ENCODE measurements around the gene SLC25A12. TPM values are rescaled to one million over a fixed set of nuclear protein-coding genes. Genes with fewer than 3 reads are reported as not detected.

SLC25A12 gene
- total RNA-seq, 1 donor from 2014 or later = 30.4 TPM

DNA sequence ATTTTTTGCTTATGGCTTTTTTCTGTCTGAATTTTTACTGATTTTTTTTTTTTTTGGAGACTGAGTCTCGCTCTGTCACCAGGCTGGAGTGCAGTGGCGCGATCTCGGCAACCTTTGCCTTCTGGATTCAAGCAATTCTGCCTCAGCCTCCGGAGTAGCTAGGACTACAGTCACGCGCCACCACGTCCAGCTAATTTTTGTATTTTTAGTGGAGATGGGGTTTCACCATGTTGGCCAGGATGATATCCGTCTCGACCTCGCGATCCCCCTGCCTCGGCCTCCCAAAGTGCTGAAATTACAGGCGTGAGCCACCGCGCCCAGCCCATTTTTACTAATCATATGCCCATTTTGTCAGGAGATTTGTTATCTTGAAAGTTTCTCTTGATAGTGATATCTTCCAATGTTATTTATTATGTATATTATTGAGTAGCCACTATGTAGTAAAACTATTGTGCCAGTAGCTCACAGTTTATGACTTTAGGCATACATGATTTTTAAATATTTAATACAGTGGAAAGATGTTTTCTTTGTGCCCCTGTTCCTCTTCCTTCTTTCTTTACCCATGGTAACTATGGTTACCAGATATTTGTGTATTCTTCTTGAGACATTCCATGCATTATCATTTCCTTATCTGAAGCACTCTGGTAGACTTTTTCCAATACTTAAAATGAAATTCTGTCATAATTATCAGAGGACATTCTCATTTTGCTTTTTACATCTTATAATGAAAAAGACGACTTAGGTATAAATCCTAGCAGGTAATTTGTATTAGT is 30.3 kb upstream of the SLC25A12 start:
- peaks cover 6% of the 10 kb centered on the region for H3K4me1 Mint-ChIP-seq (ENCODE audit: low read depth, unreplicated experiment)
- no peak overlapping the region for H3K4me3 Mint-ChIP-seq (ENCODE audit: unreplicated experiment)
- no peak overlapping the region for H3K27ac Mint-ChIP-seq (ENCODE audit: unreplicated experiment)

DNA sequence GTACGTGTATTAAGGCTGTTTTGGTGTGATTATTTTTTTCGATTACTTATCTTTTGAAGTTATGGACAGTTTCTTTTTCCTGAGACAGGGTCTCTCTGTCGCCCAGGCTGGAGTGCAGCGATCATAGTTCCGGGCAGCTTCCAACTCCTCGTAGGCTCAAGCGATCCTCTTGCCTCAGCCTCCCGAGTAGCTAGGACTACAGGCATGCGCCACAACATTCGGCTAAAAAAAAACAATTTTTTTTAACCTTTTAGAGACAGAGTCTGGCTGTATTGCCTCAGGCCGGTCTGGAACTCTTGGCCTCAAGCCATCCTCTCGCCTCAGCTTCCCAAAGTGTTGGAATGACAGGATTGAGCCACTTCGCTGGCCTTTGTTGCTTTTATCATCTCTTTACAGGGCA is 29.2 kb upstream of the SLC25A12 start:
- TF ChIP-seq, protein P1, sequence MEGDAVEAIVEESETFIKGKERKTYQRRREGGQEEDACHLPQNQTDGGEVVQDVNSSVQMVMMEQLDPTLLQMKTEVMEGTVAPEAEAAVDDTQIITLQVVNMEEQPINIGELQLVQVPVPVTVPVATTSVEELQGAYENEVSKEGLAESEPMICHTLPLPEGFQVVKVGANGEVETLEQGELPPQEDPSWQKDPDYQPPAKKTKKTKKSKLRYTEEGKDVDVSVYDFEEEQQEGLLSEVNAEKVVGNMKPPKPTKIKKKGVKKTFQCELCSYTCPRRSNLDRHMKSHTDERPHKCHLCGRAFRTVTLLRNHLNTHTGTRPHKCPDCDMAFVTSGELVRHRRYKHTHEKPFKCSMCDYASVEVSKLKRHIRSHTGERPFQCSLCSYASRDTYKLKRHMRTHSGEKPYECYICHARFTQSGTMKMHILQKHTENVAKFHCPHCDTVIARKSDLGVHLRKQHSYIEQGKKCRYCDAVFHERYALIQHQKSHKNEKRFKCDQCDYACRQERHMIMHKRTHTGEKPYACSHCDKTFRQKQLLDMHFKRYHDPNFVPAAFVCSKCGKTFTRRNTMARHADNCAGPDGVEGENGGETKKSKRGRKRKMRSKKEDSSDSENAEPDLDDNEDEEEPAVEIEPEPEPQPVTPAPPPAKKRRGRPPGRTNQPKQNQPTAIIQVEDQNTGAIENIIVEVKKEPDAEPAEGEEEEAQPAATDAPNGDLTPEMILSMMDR (IDR thresholded peaks at IDR 0.05; ENCODE audit: partially characterized antibody, unreplicated experiment) = no peak
- DNase-seq = no peak
- H3K27ac Mint-ChIP-seq (ENCODE audit: unreplicated experiment) = peak overlapping the region; percentile 16
- peaks cover 2% of the 10 kb centered on the region for H3K27me3 Mint-ChIP-seq (ENCODE audit: unreplicated experiment)
- H3K9me3 Mint-ChIP-seq (ENCODE audit: unreplicated experiment) = peaks cover 4% of the 10 kb centered on the region
- no peaks in the 10 kb centered on the region for H3K36me3 Mint-ChIP-seq (ENCODE audit: unreplicated experiment)
- peaks cover 6% of the 10 kb centered on the region for H3K4me1 Mint-ChIP-seq (ENCODE audit: low read depth, unreplicated experiment)
- peak overlapping the region; percentile 96 for H3K4me3 Mint-ChIP-seq (ENCODE audit: unreplicated experiment)

More for the DNA sequence above, 30.3 kb upstream of the SLC25A12 start:
- TF ChIP-seq, protein P1 (IDR thresholded peaks at IDR 0.05; ENCODE audit: partially characterized antibody, unreplicated experiment) = no peak
- Mint-ChIP-seq H3K36me3 (ENCODE audit: unreplicated experiment) (no peaks in the 10 kb centered on the region), H3K9me3 (ENCODE audit: unreplicated experiment) (peaks cover 4% of the 10 kb centered on the region), H3K27me3 (ENCODE audit: unreplicated experiment) (peaks cover 2% of the 10 kb centered on the region)
- no peak for DNase-seq

DNA sequence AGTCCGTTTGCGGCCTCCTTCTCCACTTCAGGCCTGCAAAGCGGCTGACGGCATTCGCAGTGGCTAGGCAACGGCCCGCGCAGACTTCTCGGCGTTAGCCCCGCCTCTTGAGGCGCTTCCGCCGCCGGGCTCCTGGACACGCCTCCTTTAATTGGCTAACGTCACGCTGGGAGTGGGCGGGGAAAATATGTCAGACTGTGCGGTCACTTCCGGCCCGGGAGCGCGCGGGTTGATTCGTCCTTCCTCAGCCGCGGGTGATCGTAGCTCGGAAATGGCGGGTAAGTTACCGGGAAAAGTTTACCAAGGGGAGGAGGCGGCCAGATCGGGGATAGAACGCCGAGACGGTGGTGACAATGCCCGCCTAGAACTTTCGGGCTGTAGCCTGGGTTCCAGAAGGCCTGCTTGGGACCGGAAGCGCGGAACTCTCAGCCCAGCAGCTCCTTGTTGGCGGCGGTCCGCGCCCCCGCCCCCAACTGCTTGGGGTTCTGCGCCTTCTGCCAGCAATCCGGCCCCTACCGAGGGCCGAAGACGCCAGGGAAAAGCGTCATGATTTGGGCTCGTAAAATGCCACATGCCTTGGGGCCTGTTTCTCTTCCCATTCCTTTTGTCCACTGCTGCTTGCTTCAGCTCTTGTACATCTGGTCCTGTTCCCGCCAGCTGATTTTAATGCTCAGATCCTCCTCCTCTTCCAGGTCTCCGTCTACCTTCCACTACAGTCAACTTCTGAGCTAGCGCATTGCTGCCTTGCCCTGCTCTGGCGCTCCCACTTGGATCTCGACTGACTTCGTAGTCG is 28.4 kb upstream of the SLC25A12 start, which contains the start of gene HAT1:
TSS of gene HAT1 (plus strand) at position 232 of the 793 bp plus-strand sequence. CDS start at position 272, 40 bp downstream.
- Mint-ChIP-seq H3K9me3 (ENCODE audit: unreplicated experiment) (peaks cover 4% of the 10 kb centered on the region), H3K4me3 (ENCODE audit: unreplicated experiment) (peak within 1 kb of the TSS; percentile 96), H3K27ac (ENCODE audit: unreplicated experiment) (peak within 1 kb of the TSS; percentile 93), H3K36me3 (ENCODE audit: unreplicated experiment) (no peaks in the 10 kb centered on the region), H3K27me3 (ENCODE audit: unreplicated experiment) (peaks cover 2% of the 10 kb centered on the region), H3K4me1 (ENCODE audit: low read depth, unreplicated experiment) (peaks cover 6% of the 10 kb centered on the region)
- DNase-seq = peak; percentile 98
- TF ChIP-seq, protein P1 (IDR thresholded peaks at IDR 0.05; ENCODE audit: partially characterized antibody, unreplicated experiment) = no peak

DNA sequence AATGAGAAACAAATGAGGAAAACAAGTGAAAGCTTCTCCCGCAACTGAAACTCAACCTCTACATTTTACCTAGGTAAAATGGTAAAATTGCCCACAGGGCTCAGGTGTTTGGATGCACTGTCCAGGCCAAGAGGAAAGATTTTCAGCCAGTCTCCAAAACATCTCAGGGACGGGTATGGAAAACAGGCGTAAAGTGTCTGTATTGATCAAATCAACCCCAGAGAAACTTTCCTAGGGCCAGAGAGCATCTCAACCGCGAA is 27.9 kb upstream of the SLC25A12 start:
- TF ChIP-seq, protein P1 (IDR thresholded peaks at IDR 0.05; ENCODE audit: partially characterized antibody, unreplicated experiment) = no peak
- Mint-ChIP-seq H3K4me3 (ENCODE audit: unreplicated experiment) (peak overlapping the region; percentile 96), H3K4me1 (ENCODE audit: low read depth, unreplicated experiment) (peaks cover 6% of the 10 kb centered on the region), H3K36me3 (ENCODE audit: unreplicated experiment) (no peaks in the 10 kb centered on the region), H3K27me3 (ENCODE audit: unreplicated experiment) (peaks cover 2% of the 10 kb centered on the region), H3K9me3 (ENCODE audit: unreplicated experiment) (peaks cover 4% of the 10 kb centered on the region), H3K27ac (ENCODE audit: unreplicated experiment) (peak overlapping the region; percentile 93)
- DNase-seq = no peak

DNA sequence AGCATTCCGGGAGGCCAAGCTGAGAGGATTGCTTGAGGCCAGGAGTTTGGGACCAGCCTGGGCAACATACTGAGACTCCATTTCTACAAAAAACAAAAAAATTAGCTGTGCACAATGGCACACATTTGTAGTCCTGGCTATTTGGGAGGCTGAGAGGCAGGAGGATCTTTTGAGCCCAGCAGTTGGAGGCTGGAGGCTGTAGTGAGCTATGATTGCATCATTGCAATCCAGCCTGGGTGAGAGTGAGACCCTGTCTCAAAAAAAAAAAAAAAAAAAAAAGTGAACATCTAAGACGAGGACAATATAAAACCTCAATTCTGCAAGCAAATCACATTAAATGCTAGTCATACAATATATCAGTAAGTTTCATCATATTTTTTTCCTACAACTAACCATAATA is 25.4 kb upstream of the SLC25A12 start:
- Mint-ChIP-seq H3K27ac (ENCODE audit: unreplicated experiment) (no peak overlapping the region), H3K4me3 (ENCODE audit: unreplicated experiment) (no peak overlapping the region), H3K9me3 (ENCODE audit: unreplicated experiment) (peaks cover 4% of the 10 kb centered on the region), H3K36me3 (ENCODE audit: unreplicated experiment) (no peaks in the 10 kb centered on the region), H3K4me1 (ENCODE audit: low read depth, unreplicated experiment) (peaks cover 6% of the 10 kb centered on the region), H3K27me3 (ENCODE audit: unreplicated experiment) (peaks cover 2% of the 10 kb centered on the region)
- TF ChIP-seq, protein P1 (IDR thresholded peaks at IDR 0.05; ENCODE audit: partially characterized antibody, unreplicated experiment) = no peak
- DNase-seq = no peak

All from glutamatergic neuron (in vitro differentiated cells).